Activated CD4-positive, alpha-beta T cell treated with anti-CD3 and anti-CD28 coated beads for 36 hours (primary cell): ENCODE results near the gene HMCN2. TPM values are rescaled to one million over a fixed set of nuclear protein-coding genes. Genes with fewer than 3 reads are reported as not detected.

Source experiments
- ATAC-seq: fragments of 200-7000 bp; cut with Tn5 transposase; one replicate; pipeline ENCODE4 v1.10.0; 2021; ENCODE audit warnings: mild to moderate bottlenecking, moderate library complexity
- CTCF ChIA-PET: fragments of 350-600 bp; sonication (Branson Sonifier 250); formaldehyde crosslinking; loops from one replicate; lab custom pipeline; 2021; ENCODE audit warnings: antibody characterized with exemption; lab: Charles Lee
- POLR2A ChIA-PET: fragments of 350-600 bp; sonication (Branson Sonifier 250); formaldehyde crosslinking; loops from one replicate; lab custom pipeline; 2021; ENCODE audit warnings: antibody characterized with exemption, inconsistent platforms; lab: Charles Lee
- DNase-seq: peaks from one replicate; pipeline ENCODE4 v3.0.0-alpha.2; 2020
- H3K27ac Mint-ChIP-seq: one replicate; pipeline ENCODE4 v1.8.0; 2021; ENCODE audit warnings: mixed read lengths
- H3K27me3 Mint-ChIP-seq: one replicate; pipeline ENCODE4 v1.8.0; 2021; ENCODE audit warnings: mixed read lengths
- H3K36me3 Mint-ChIP-seq: one replicate; pipeline ENCODE4 v1.8.0; 2021; ENCODE audit warnings: low read depth, mixed read lengths
- H3K4me1 Mint-ChIP-seq: one replicate; pipeline ENCODE4 v1.8.0; 2021; ENCODE audit warnings: mixed read lengths
- H3K4me3 Mint-ChIP-seq: one replicate; pipeline ENCODE4 v1.8.0; 2021; ENCODE audit warnings: mild to moderate bottlenecking, moderate library complexity, mixed read lengths
- H3K9me3 Mint-ChIP-seq: one replicate; pipeline ENCODE4 v1.8.0; 2021; ENCODE audit warnings: low read depth, mixed read lengths
- intact Hi-C, 2 experiments: fragments of 100-400 bp; cut with DNase I in 1 of 2; cut with micrococcal nuclease in 1 of 2; formaldehyde crosslinking; loops; one replicate each; pipeline versions ENCODE4 v1.14.2 to v1.15.1; 2022 to 2024; cut with DNase I, micrococcal nuclease
- total RNA-seq, 2 experiments: library from RNA; stranded (reverse); gene quantifications; one replicate each; pipeline ENCODE4 v1.2.3, GENCODE V29; 2021

Gene HMCN2
- total RNA-seq, 2 experiments from 2014 or later: 0.05 TPM

- intact Hi-C loops: loop anchor here in 1 of 2 experiments (10.0 kb wide), 1 partner anchor 348 kb away; no protein-coding TSS in a partner anchor
- Mint-ChIP-seq H3K9me3 (no peaks in the 10 kb centered on the region), H3K4me1 (peaks cover 4% of the 10 kb centered on the region), H3K27me3 (no peaks in the 10 kb centered on the region), H3K4me3 (no peak overlapping the region), H3K27ac (no peak overlapping the region), H3K36me3 (peaks cover 20% of the 10 kb centered on the region)
- ATAC-seq (no peak), DNase-seq (no peak)
- ChIA-PET POLR2A (no interaction called here), CTCF (interaction anchor here (1.2 kb wide), 1 partner anchor 126 kb away, joined by 4 read pairs; no protein-coding TSS in a partner anchor)
Observed at GRCh38 chr9:130232899-130233586, 32.5 kb upstream of the HMCN2 start.

- Mint-ChIP-seq H3K4me3 (no peak overlapping the region), H3K27ac (no peak overlapping the region), H3K4me1 (peaks cover 6% of the 10 kb centered on the region), H3K9me3 (no peaks in the 10 kb centered on the region), H3K27me3 (no peaks in the 10 kb centered on the region), H3K36me3 (peaks cover 17% of the 10 kb centered on the region)
- CTCF ChIA-PET: interaction anchor here (0.7 kb wide), 1 partner anchor 506 kb away, joined by 5 read pairs; no protein-coding TSS in a partner anchor
- intact Hi-C loops: loop anchor here in 1 of 2 experiments (10.0 kb wide), 1 partner anchor 349 kb away; no protein-coding TSS in a partner anchor
- DNase-seq (no peak), ATAC-seq (no peak)
- POLR2A ChIA-PET: no interaction called here
Observed at GRCh38 chr9:130233587-130233945, 32.0 kb upstream of the HMCN2 start.

GRCh38 chr9:130234340-130235260 is 31.0 kb upstream of the HMCN2 start:
- POLR2A ChIA-PET: no interaction called here
- Mint-ChIP-seq H3K4me1 (peaks cover 16% of the 10 kb centered on the region), H3K27ac (no peak overlapping the region), H3K36me3 (peaks cover 13% of the 10 kb centered on the region), H3K9me3 (no peaks in the 10 kb centered on the region), H3K27me3 (no peaks in the 10 kb centered on the region), H3K4me3 (no peak overlapping the region)
- CTCF ChIA-PET: interaction anchor here (0.7 kb wide), 1 partner anchor 507 kb away, joined by 5 read pairs; no protein-coding TSS in a partner anchor
- ATAC-seq (no peak), DNase-seq (no peak)
- intact Hi-C loops: loop anchor here in 1 of 2 experiments (5.0 to 10.0 kb wide), 2 partner anchors 107 to 350 kb away; no protein-coding TSS in a partner anchor

GRCh38 chr9:130235558-130236435 is 29.8 kb upstream of the HMCN2 start:
- no peaks in the 10 kb centered on the region for H3K27me3 Mint-ChIP-seq
- ATAC-seq: no peak
- intact Hi-C loops: loop anchor here (1.0 to 10.0 kb wide), 3 partner anchors 108 to 351 kb away; no protein-coding TSS in a partner anchor
- no peak overlapping the region for H3K4me3 Mint-ChIP-seq
- DNase-seq: peak; percentile 79
- no peaks in the 10 kb centered on the region for H3K9me3 Mint-ChIP-seq
- H3K36me3 Mint-ChIP-seq: peaks cover 11% of the 10 kb centered on the region
- ChIA-PET CTCF (interaction anchor here (0.6 to 1.3 kb wide), 13 partner anchors 10 to 195 kb away, joined by 3 to 19 read pairs (median 3); no protein-coding TSS in a partner anchor), POLR2A (no interaction called here)
- peak overlapping the region; percentile 47 for H3K27ac Mint-ChIP-seq
- H3K4me1 Mint-ChIP-seq: peaks cover 28% of the 10 kb centered on the region

GRCh38 chr9:130236436-130236985 is 29.0 kb upstream of the HMCN2 start:
- intact Hi-C loops: loop anchor here (1.0 to 10.0 kb wide), 3 partner anchors 109 to 352 kb away; no protein-coding TSS in a partner anchor
- Mint-ChIP-seq H3K9me3 (no peaks in the 10 kb centered on the region), H3K4me3 (no peak overlapping the region), H3K27me3 (no peaks in the 10 kb centered on the region), H3K4me1 (peaks cover 30% of the 10 kb centered on the region), H3K36me3 (peaks cover 11% of the 10 kb centered on the region), H3K27ac (no peak overlapping the region)
- ATAC-seq (no peak), DNase-seq (no peak)
- ChIA-PET POLR2A (no interaction called here), CTCF (interaction anchor here (0.6 to 1.3 kb wide), 14 partner anchors 9 to 212 kb away, joined by 3 to 19 read pairs (median 3); no protein-coding TSS in a partner anchor)

GRCh38 chr9:130237076-130237475 is 28.5 kb upstream of the HMCN2 start:
- Mint-ChIP-seq H3K27me3 (no peaks in the 10 kb centered on the region), H3K9me3 (no peaks in the 10 kb centered on the region), H3K4me3 (no peak overlapping the region), H3K27ac (no peak overlapping the region), H3K4me1 (peaks cover 30% of the 10 kb centered on the region), H3K36me3 (peaks cover 10% of the 10 kb centered on the region)
- POLR2A ChIA-PET: no interaction called here
- intact Hi-C loops: loop anchor here in 1 of 2 experiments (5.0 to 10.0 kb wide), 2 partner anchors 110 to 352 kb away; no protein-coding TSS in a partner anchor
- DNase-seq (no peak), ATAC-seq (no peak)
- CTCF ChIA-PET: interaction anchor here (0.6 to 7.3 kb wide), 9 partner anchors 9 to 211 kb away, joined by 3 to 59 read pairs (median 3); no protein-coding TSS in a partner anchor

GRCh38 chr9:130237763-130238524 is 27.6 kb upstream of the HMCN2 start:
- H3K4me1 Mint-ChIP-seq: peaks cover 34% of the 10 kb centered on the region
- peaks cover 7% of the 10 kb centered on the region for H3K36me3 Mint-ChIP-seq
- H3K27ac Mint-ChIP-seq: no peak overlapping the region
- no peaks in the 10 kb centered on the region for H3K27me3 Mint-ChIP-seq
- no peak overlapping the region for H3K4me3 Mint-ChIP-seq
- CTCF ChIA-PET: interaction anchor here (0.8 to 7.3 kb wide), 2 partner anchors 43 to 131 kb away, joined by 3 to 59 read pairs; no protein-coding TSS in a partner anchor
- no peaks in the 10 kb centered on the region for H3K9me3 Mint-ChIP-seq
- DNase-seq (peak; percentile 29), ATAC-seq (no peak)
- intact Hi-C loops: loop anchor here (2.0 to 10.0 kb wide), 3 partner anchors 111 to 353 kb away; no protein-coding TSS in a partner anchor
- POLR2A ChIA-PET: interaction anchor here (0.6 kb wide), 1 partner anchor 283 kb away, joined by 8 read pairs; no protein-coding TSS in a partner anchor

- ChIA-PET POLR2A (no interaction called here), CTCF (interaction anchor here (0.6 to 7.3 kb wide), 5 partner anchors 12 to 323 kb away, joined by 3 to 59 read pairs (median 4); no protein-coding TSS in a partner anchor)
- no peak for DNase-seq
- Mint-ChIP-seq H3K4me3 (no peak overlapping the region), H3K4me1 (peaks cover 36% of the 10 kb centered on the region), H3K9me3 (no peaks in the 10 kb centered on the region), H3K27me3 (no peaks in the 10 kb centered on the region), H3K27ac (no peak overlapping the region), H3K36me3 (peaks cover 2% of the 10 kb centered on the region)
- ATAC-seq: peak; percentile 11
- intact Hi-C loops: loop anchor here (1.0 to 10.0 kb wide), 4 partner anchors 111 to 355 kb away; no protein-coding TSS in a partner anchor
Observed at GRCh38 chr9:130239363-130239695, 26.2 kb upstream of the HMCN2 start.

DNA sequence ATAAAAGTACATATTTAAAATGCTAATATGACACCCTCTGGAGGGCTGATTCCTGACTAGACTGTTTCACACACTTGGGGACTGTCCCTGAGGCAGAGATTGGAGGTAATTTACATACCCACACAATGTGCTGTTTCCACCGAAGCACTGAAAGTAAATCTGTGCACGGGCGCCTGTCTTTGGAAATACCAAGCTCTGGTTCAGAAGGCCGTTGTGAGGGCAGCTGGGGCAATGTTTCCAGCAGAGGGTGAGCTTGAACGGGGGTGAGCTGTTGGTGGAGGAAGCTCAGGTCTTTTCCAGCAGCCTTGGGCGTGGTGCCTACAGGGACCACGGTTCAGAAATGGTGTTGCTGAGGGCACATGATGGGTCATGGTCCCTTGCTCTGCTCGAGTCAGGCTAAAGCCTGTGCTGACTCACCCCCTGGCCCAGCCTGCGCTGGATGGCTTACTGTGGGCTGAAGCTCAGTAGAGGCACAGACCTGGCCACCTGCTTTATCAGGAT is 25.8 kb upstream of the HMCN2 start:
- POLR2A ChIA-PET: no interaction called here

More for the DNA sequence above, 25.8 kb upstream of the HMCN2 start:
- intact Hi-C loops: loop anchor here (1.0 to 10.0 kb wide), 7 partner anchors 67 to 402 kb away; partner anchors contain the start of genes C9orf78 (in 1 of the 2), GPR107 (in 1 of the 2), NCS1 (in 1 of the 2) and USP20 (in 1 of the 2)
- peaks cover 36% of the 10 kb centered on the region for H3K4me1 Mint-ChIP-seq
- CTCF ChIA-PET: interaction anchor here (0.6 to 7.3 kb wide), 5 partner anchors 12 to 448 kb away, joined by 3 to 59 read pairs (median 4); no protein-coding TSS in a partner anchor
- no peaks in the 10 kb centered on the region for H3K27me3 Mint-ChIP-seq
- DNase-seq (peak; percentile 78), ATAC-seq (peak; percentile 85)
- H3K27ac Mint-ChIP-seq: peak overlapping the region; percentile 65
- H3K36me3 Mint-ChIP-seq: peaks cover 2% of the 10 kb centered on the region
- no peaks in the 10 kb centered on the region for H3K9me3 Mint-ChIP-seq
- peak overlapping the region; percentile 18 for H3K4me3 Mint-ChIP-seq
